NCI-H1417 treated with DMSO at 0.1 percent for 48 hours (cell line): ENCODE data around the gene ADAMTS17.

Source experiments
- DNase-seq: peaks from one replicate; lab custom pipeline; 2025; lab: John Stamatoyannopoulos, UW

The ADAMTS17 gene

GRCh38 chr15:100201376-100202280, 140.1 kb downstream of the ADAMTS17 start:
- DNase-seq = no peak

GRCh38 chr15:100200287-100200880, 141.4 kb downstream of the ADAMTS17 start:
- DNase-seq = no peak

GRCh38 chr15:100199711-100200286, 142.0 kb downstream of the ADAMTS17 start:
- no peak for DNase-seq

- no peak for DNase-seq
Measured at GRCh38 chr15:100198442-100198841, 143.3 kb downstream of the ADAMTS17 start.

- no peak for DNase-seq
Measured at GRCh38 chr15:100196326-100197058, 145.3 kb downstream of the ADAMTS17 start.

- DNase-seq = no peak
Measured at GRCh38 chr15:100194996-100195395, 146.8 kb downstream of the ADAMTS17 start.

- no peak for DNase-seq
Measured at GRCh38 chr15:100193277-100193860, 148.4 kb downstream of the ADAMTS17 start.

GRCh38 chr15:100192097-100193080, 149.4 kb downstream of the ADAMTS17 start:
- no peak for DNase-seq

- no peak for DNase-seq
Measured at GRCh38 chr15:100191161-100191560, 150.6 kb downstream of the ADAMTS17 start.

- DNase-seq = no peak
Measured at GRCh38 chr15:100190675-100191074, 151.1 kb downstream of the ADAMTS17 start.

GRCh38 chr15:100189849-100190248, 151.9 kb downstream of the ADAMTS17 start:
- no peak for DNase-seq

- DNase-seq = no peak
Measured at GRCh38 chr15:100189319-100189718, 152.5 kb downstream of the ADAMTS17 start.

- no peak for DNase-seq
Measured at GRCh38 chr15:100187677-100188076, 154.1 kb downstream of the ADAMTS17 start.

- DNase-seq = no peak
Measured at GRCh38 chr15:100186960-100187359, 154.8 kb downstream of the ADAMTS17 start.

GRCh38 chr15:100186366-100186765, 155.4 kb downstream of the ADAMTS17 start:
- DNase-seq = no peak

GRCh38 chr15:100183921-100184495, 157.8 kb downstream of the ADAMTS17 start:
- DNase-seq = no peak

- no peak for DNase-seq
Measured at GRCh38 chr15:100180921-100181320, 160.9 kb downstream of the ADAMTS17 start.

- no peak for DNase-seq
Measured at GRCh38 chr15:100175406-100176114, 166.2 kb downstream of the ADAMTS17 start.

- no peak for DNase-seq
Measured at GRCh38 chr15:100174904-100175275, 166.9 kb downstream of the ADAMTS17 start.
